NCI-H2227 (cell line): Measurements from ENCODE around the gene PDE4B.
A peak's percentile ranks its signal among the peaks of the same experiment; 100 is the strongest.

Experiments used
- DNase-seq: peaks from one replicate; lab custom pipeline; 2025; ENCODE audit not compliant: unreplicated experiment; lab: John Stamatoyannopoulos, UW

The PDE4B gene

GRCh38 chr1:66168948-66169671 lies 376.4 kb downstream of the PDE4B start:
- peak; percentile 69 for DNase-seq

GRCh38 chr1:66172272-66172671 lies 379.6 kb downstream of the PDE4B start:
- no peak for DNase-seq

GRCh38 chr1:66175098-66175497 lies 382.4 kb downstream of the PDE4B start:
- no peak for DNase-seq

- no peak for DNase-seq
Measured at GRCh38 chr1:66175581-66175980, 382.9 kb downstream of the PDE4B start.

- DNase-seq = peak; percentile 24
Measured at GRCh38 chr1:66176012-66176715, 383.5 kb downstream of the PDE4B start.

- DNase-seq = no peak
Measured at GRCh38 chr1:66176832-66177231, 384.1 kb downstream of the PDE4B start.

GRCh38 chr1:66177510-66177909 lies 384.8 kb downstream of the PDE4B start:
- no peak for DNase-seq

- DNase-seq = no peak
Measured at GRCh38 chr1:66182026-66182425, 389.3 kb downstream of the PDE4B start.

GRCh38 chr1:66182551-66183178 lies 390.0 kb downstream of the PDE4B start:
- DNase-seq = no peak

- DNase-seq = no peak
Measured at GRCh38 chr1:66183400-66183799, 390.7 kb downstream of the PDE4B start.

- no peak for DNase-seq
Measured at GRCh38 chr1:66197120-66197519, 404.4 kb downstream of the PDE4B start.

GRCh38 chr1:66197785-66198184 lies 405.1 kb downstream of the PDE4B start:
- DNase-seq = no peak

GRCh38 chr1:66206563-66207144 lies 414.0 kb downstream of the PDE4B start:
- no peak for DNase-seq

- DNase-seq = no peak
Measured at GRCh38 chr1:66207484-66207883, 414.8 kb downstream of the PDE4B start.

- no peak for DNase-seq
Measured at GRCh38 chr1:66208632-66209031, 415.9 kb downstream of the PDE4B start.

GRCh38 chr1:66210635-66211244 lies 418.0 kb downstream of the PDE4B start:
- no peak for DNase-seq

GRCh38 chr1:66211521-66211920 lies 418.8 kb downstream of the PDE4B start:
- no peak for DNase-seq

- DNase-seq = no peak
Measured at GRCh38 chr1:66213491-66213890, 420.8 kb downstream of the PDE4B start.

- no peak for DNase-seq
Measured at GRCh38 chr1:66214901-66215300, 422.2 kb downstream of the PDE4B start.

GRCh38 chr1:66217021-66217420 lies 424.3 kb downstream of the PDE4B start:
- peak; percentile 49 for DNase-seq

- DNase-seq = no peak
Measured at GRCh38 chr1:66217561-66217960, 424.9 kb downstream of the PDE4B start.
